ENCODE measurements around the gene UCK2. TPM values are rescaled to one million over a fixed set of nuclear protein-coding genes. Genes with fewer than 3 reads are reported as not detected.

UCK2 gene
- total RNA-seq, 1 experiment from 2014 or later: 77.9 TPM

DNA sequence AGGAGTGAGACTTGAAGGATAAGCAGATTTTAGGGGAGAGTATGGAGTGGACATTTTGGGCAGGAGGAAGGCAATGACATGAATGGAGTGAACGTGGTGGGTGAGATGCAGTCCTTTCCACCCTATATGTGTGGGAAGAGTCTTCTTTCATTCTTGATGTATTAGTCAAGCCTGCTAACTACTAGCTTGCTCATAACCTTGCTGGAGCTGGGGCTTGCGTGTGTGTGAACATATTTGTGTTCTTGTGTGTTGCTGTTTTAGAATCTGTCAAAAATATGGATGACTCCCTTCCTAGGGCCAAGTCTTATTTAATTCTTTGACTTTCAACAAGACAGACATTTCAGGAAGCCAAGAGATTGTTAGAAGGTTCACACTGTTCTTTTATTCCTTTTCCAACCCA lies 132.7 kb downstream of the UCK2 start:
- no CpG with 5 or more reads among the region's 2 CpGs for WGBS (ENCODE audit: extremely low coverage, insufficient read length, low lambda C conversion rate)
- no peaks in the 10 kb centered on the region for H3K79me2 ChIP-seq (ENCODE audit: insufficient read depth, low read length)
- H3K4me3 Mint-ChIP-seq: no peak overlapping the region
- no peak overlapping the region for H2BK20ac ChIP-seq (ENCODE audit: low read depth, low read length, poor library complexity, severe bottlenecking)
- no peak overlapping the region for H3K4me2 ChIP-seq (ENCODE audit: insufficient read depth, insufficient read length, low read length)
- DNase-seq: no peak
- no peaks in the 10 kb centered on the region for H3K9me3 Mint-ChIP-seq
- H4K5ac ChIP-seq (ENCODE audit: insufficient read length, low read depth, low read length): no peak overlapping the region
- H2AK5ac ChIP-seq (ENCODE audit: insufficient read length, low read length): no peak overlapping the region
- no peak overlapping the region for H2BK15ac ChIP-seq (ENCODE audit: low read depth, low read length)
- no peak overlapping the region for H3K27ac ChIP-seq (ENCODE audit: insufficient read length, low read depth, low read length)
- no peaks in the 10 kb centered on the region for H3K9me3 ChIP-seq (ENCODE audit: control insufficient read depth, low read depth, low read length)
- no peak overlapping the region for H3K14ac ChIP-seq (ENCODE audit: insufficient read depth, low read length)
- H3K27me3 Mint-ChIP-seq (ENCODE audit: low read depth): peaks cover 9% of the 10 kb centered on the region
- no peak overlapping the region for H2BK12ac ChIP-seq (ENCODE audit: insufficient read length, low read depth, low read length)
- H4K20me1 ChIP-seq (ENCODE audit: control insufficient read depth, insufficient read depth, insufficient read length): no peaks in the 10 kb centered on the region
- no peak overlapping the region for H3K9ac ChIP-seq (ENCODE audit: extremely low read depth, insufficient read length, low read length)
- H3K23me2 ChIP-seq (ENCODE audit: insufficient read length, low read depth, low read length, poor library complexity, severe bottlenecking): no peaks in the 10 kb centered on the region
- H3K18ac ChIP-seq (ENCODE audit: insufficient read length, low read depth, low read length): no peak overlapping the region
- H3K36me3 Mint-ChIP-seq (ENCODE audit: insufficient read depth in 1 of 3, low read depth in 3 of 3): no peaks in the 10 kb centered on the region
- no peak overlapping the region for H3T11ph ChIP-seq (ENCODE audit: low read length)
- H3K27me3 ChIP-seq (ENCODE audit: insufficient read depth, low read length): peaks cover 4% of the 10 kb centered on the region; the same call in 1 of the 2 replicates
- no peak overlapping the region for H3K56ac ChIP-seq (ENCODE audit: insufficient read length, low read depth, low read length)
- no peak overlapping the region for H4K8ac ChIP-seq (replicated peaks; ENCODE audit: insufficient read length, low read depth, low read length)
- H2BK5ac ChIP-seq (ENCODE audit: insufficient read length, low read length): no peak overlapping the region
- H3K27ac Mint-ChIP-seq: no peak overlapping the region
- no peaks in the 10 kb centered on the region for H3K79me1 ChIP-seq (ENCODE audit: insufficient read depth, low read depth, low read length, poor library complexity, severe bottlenecking)
- TF ChIP-seq, protein P1, sequence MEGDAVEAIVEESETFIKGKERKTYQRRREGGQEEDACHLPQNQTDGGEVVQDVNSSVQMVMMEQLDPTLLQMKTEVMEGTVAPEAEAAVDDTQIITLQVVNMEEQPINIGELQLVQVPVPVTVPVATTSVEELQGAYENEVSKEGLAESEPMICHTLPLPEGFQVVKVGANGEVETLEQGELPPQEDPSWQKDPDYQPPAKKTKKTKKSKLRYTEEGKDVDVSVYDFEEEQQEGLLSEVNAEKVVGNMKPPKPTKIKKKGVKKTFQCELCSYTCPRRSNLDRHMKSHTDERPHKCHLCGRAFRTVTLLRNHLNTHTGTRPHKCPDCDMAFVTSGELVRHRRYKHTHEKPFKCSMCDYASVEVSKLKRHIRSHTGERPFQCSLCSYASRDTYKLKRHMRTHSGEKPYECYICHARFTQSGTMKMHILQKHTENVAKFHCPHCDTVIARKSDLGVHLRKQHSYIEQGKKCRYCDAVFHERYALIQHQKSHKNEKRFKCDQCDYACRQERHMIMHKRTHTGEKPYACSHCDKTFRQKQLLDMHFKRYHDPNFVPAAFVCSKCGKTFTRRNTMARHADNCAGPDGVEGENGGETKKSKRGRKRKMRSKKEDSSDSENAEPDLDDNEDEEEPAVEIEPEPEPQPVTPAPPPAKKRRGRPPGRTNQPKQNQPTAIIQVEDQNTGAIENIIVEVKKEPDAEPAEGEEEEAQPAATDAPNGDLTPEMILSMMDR (conservative IDR thresholded peaks at IDR 0.05): no peak
- no peak overlapping the region for H2BK120ac ChIP-seq (ENCODE audit: low read depth, low read length, poor library complexity, severe bottlenecking)
- H3K4me1 ChIP-seq (ENCODE audit: insufficient read depth, low read length): no peaks in the 10 kb centered on the region
- H3K4ac ChIP-seq (ENCODE audit: low read depth, low read length): no peak overlapping the region
- no peak overlapping the region for H4K91ac ChIP-seq (ENCODE audit: insufficient read length, low read depth, low read length)
- no peak overlapping the region for H2AFZ ChIP-seq (ENCODE audit: low read length)
- no peaks in the 10 kb centered on the region for H3K4me1 Mint-ChIP-seq
- no peak overlapping the region for H3K23ac ChIP-seq (ENCODE audit: insufficient read length, low read depth, low read length)
